Keratinocyte (primary cell): Measurements from ENCODE around the gene ZFAND6.

Source experiments
- CTCF ChIP-seq, 3 experiments: IDR thresholded peaks in 1 of 3; conservative IDR thresholded peaks in 1 of 3; optimal IDR thresholded peaks in 1 of 3; 2 replicates in 2 of 3; 3 replicates in 1 of 3; pipeline versions ENCODE3 to v1.5.1; 2011; ENCODE audit warnings: low read length in 3 of 3, mild to moderate bottlenecking in 3 of 3, moderate library complexity in 2 of 3, control low read depth in 1 of 3, inconsistent platforms in 1 of 3; ENCODE audit not compliant: insufficient read depth in 2 of 3; ENCODE audit errors: extremely low read depth in 1 of 3
- EZH2 ChIP-seq: IDR thresholded peaks from one replicate; pipeline ENCODE4 v1.6.1; 2012; ENCODE audit warnings: inconsistent platforms, mild to moderate bottlenecking, low read length, moderate library complexity

GRCh38 chr15:80186597-80186996 is 127.1 kb downstream of the ZFAND6 start:
- TF ChIP-seq CTCF (optimal IDR thresholded peaks at IDR 0.05 in 1 of 3, IDR thresholded peaks at IDR 0.05 in 1 of 3, conservative IDR thresholded peaks at IDR 0.05 in 1 of 3; ENCODE audit: extremely low read depth in 1 of 3, insufficient read depth in 2 of 3, low read length in 3 of 3): no peak
- no peak for TF ChIP-seq EZH2
